GM18858 (cell line): ENCODE results near the gene PIEZO2.

Experiments
- ATAC-seq: cut with Tn5 transposase; IDR thresholded peaks from one replicate; pipeline ENCODE4 v1.9.1; 2021; ENCODE audit not compliant: unreplicated experiment

The PIEZO2 gene

GRCh38 chr18:10752382-10752781, 397.0 kb downstream of the PIEZO2 start:
- no peak for ATAC-seq

- no peak for ATAC-seq
Observed at GRCh38 chr18:10751653-10752052, 397.7 kb downstream of the PIEZO2 start.

GRCh38 chr18:10750191-10751035, 399.0 kb downstream of the PIEZO2 start:
- no peak for ATAC-seq

GRCh38 chr18:10748641-10749040, 400.7 kb downstream of the PIEZO2 start:
- no peak for ATAC-seq

- no peak for ATAC-seq
Observed at GRCh38 chr18:10745971-10746370, 403.4 kb downstream of the PIEZO2 start.

GRCh38 chr18:10745219-10745618, 404.1 kb downstream of the PIEZO2 start:
- no peak for ATAC-seq

GRCh38 chr18:10743766-10744165, 405.6 kb downstream of the PIEZO2 start:
- no peak for ATAC-seq

GRCh38 chr18:10739152-10739551, 410.2 kb downstream of the PIEZO2 start:
- no peak for ATAC-seq

- ATAC-seq = no peak
Observed at GRCh38 chr18:10736984-10737383, 412.4 kb downstream of the PIEZO2 start.

- no peak for ATAC-seq
Observed at GRCh38 chr18:10732990-10733389, 416.4 kb downstream of the PIEZO2 start.

GRCh38 chr18:10727477-10727876, 421.9 kb downstream of the PIEZO2 start:
- no peak for ATAC-seq

GRCh38 chr18:10726198-10727068, 422.9 kb downstream of the PIEZO2 start:
- no peak for ATAC-seq

- ATAC-seq = no peak
Observed at GRCh38 chr18:10724666-10725065, 424.7 kb downstream of the PIEZO2 start.

GRCh38 chr18:10723496-10723895, 425.9 kb downstream of the PIEZO2 start:
- no peak for ATAC-seq

GRCh38 chr18:10718809-10719208, 430.6 kb downstream of the PIEZO2 start:
- no peak for ATAC-seq

- ATAC-seq = no peak
Observed at GRCh38 chr18:10715791-10716190, 433.6 kb downstream of the PIEZO2 start.

- ATAC-seq = no peak
Observed at GRCh38 chr18:10713409-10713808, 436.0 kb downstream of the PIEZO2 start.

- ATAC-seq = no peak
Observed at GRCh38 chr18:10707294-10707693, 442.1 kb downstream of the PIEZO2 start.

GRCh38 chr18:10705786-10706185, 443.6 kb downstream of the PIEZO2 start:
- ATAC-seq = no peak

GRCh38 chr18:10705291-10705690, 444.1 kb downstream of the PIEZO2 start:
- no peak for ATAC-seq

- no peak for ATAC-seq
Observed at GRCh38 chr18:10702206-10702605, 447.2 kb downstream of the PIEZO2 start.

GRCh38 chr18:10690366-10690765, 459.0 kb downstream of the PIEZO2 start:
- ATAC-seq = no peak
